HEK293 (cell line): Measurements from ENCODE around the gene DDX47.

Experiments used
- CTCF ChIP-seq: fragments of 450-650 bp; formaldehyde crosslinking; IDR thresholded peaks from 2 replicates; pipeline ENCODE4 v1.5.1; 2016; ENCODE audit warnings: missing biosample characterization, missing genetic modification characterization
- GLIS1 ChIP-seq: fragments of 450-650 bp; formaldehyde crosslinking; IDR thresholded peaks from 2 replicates; pipeline ENCODE4 v1.5.1; 2016; ENCODE audit warnings: missing biosample characterization, missing genetic modification characterization
- PATZ1 ChIP-seq: fragments of 450-650 bp; formaldehyde crosslinking; IDR thresholded peaks from 2 replicates; pipeline ENCODE4 v1.5.1; 2016; ENCODE audit warnings: missing biosample characterization, missing genetic modification characterization
- REST ChIP-seq: fragments of 450-650 bp; formaldehyde crosslinking; IDR thresholded peaks from 2 replicates; pipeline ENCODE4 v1.5.1; 2016; ENCODE audit warnings: missing biosample characterization, missing genetic modification characterization
- TCF7L2 ChIP-seq: IDR thresholded peaks from 2 replicates; pipeline ENCODE4 v1.6.1; 2011; ENCODE audit warnings: low read depth, mild to moderate bottlenecking, inconsistent platforms, low read length, moderate library complexity, borderline replicate concordance
- ZNF146 ChIP-seq: fragments of 450-650 bp; formaldehyde crosslinking; IDR thresholded peaks from 2 replicates; pipeline ENCODE4 v1.5.1; 2016; ENCODE audit warnings: missing biosample characterization, missing genetic modification characterization
- ZNF155 ChIP-seq: fragments of 450-650 bp; formaldehyde crosslinking; IDR thresholded peaks from 2 replicates; pipeline ENCODE4 v1.5.1; 2016; ENCODE audit warnings: missing biosample characterization, missing genetic modification characterization
- ZNF202 ChIP-seq: fragments of 450-650 bp; formaldehyde crosslinking; IDR thresholded peaks from 2 replicates; pipeline ENCODE4 v1.5.1; 2016; ENCODE audit warnings: missing biosample characterization, missing genetic modification characterization, borderline replicate concordance
- ZNF610 ChIP-seq: fragments of 450-650 bp; formaldehyde crosslinking; IDR thresholded peaks from 2 replicates; pipeline ENCODE4 v1.5.1; 2016; ENCODE audit warnings: missing biosample characterization, missing genetic modification characterization, borderline replicate concordance
- ZNF837 ChIP-seq: fragments of 450-650 bp; formaldehyde crosslinking; IDR thresholded peaks from 2 replicates; pipeline ENCODE4 v1.5.1; 2016; ENCODE audit warnings: missing biosample characterization, missing genetic modification characterization

- TF ChIP-seq TCF7L2 (no peak), GLIS1 (tag by site-specific recombination) (no peak), ZNF155 (tag by site-specific recombination) (no peak), CTCF (tag by site-specific recombination) (no peak), ZNF146 (tag by site-specific recombination) (no peak), ZNF202 (tag by site-specific recombination) (no peak), ZNF610 (no peak), REST (tag by site-specific recombination) (no peak), PATZ1 (no peak), ZNF837 (tag by site-specific recombination) (no peak)
Observed at GRCh38 chr12:12839003-12839395, 25.9 kb downstream of the DDX47 start.
